Panc1 (cell line): ENCODE measurements around the gene ZNF689. TPM values are rescaled to one million over a fixed set of nuclear protein-coding genes. Genes with fewer than 3 reads are reported as not detected.
"Not testable (repeated sequence)": the region's sequence is repeated elsewhere in the genome, so short reads cannot be mapped to it uniquely, and the experiment has no call there.

Experiments used
- ATAC-seq: fragments of 200-7000 bp; cut with Tn5 transposase; 2 replicates; pipeline ENCODE4 v1.9.1; 2020; ENCODE audit warnings: mild to moderate bottlenecking, moderate library complexity
- BruUV-seq: library from RNA; stranded (reverse); fragments of 400-500 nt; replicated peaks from 2 replicates; lab custom pipeline; 2021; lab: Mats Ljungman, UMichigan
- CTCF ChIA-PET: fragments of 300-600 bp; sonication (Branson Sonifier 250); formaldehyde crosslinking; loops from one replicate; lab custom pipeline; 2022; ENCODE audit warnings: antibody characterized with exemption; lab: Charles Lee
- POLR2A ChIA-PET: fragments of 300-600 bp; sonication (Branson Sonifier 250); formaldehyde crosslinking; loops from one replicate; lab custom pipeline; 2022; ENCODE audit warnings: antibody characterized with exemption; lab: Charles Lee
- DNase-seq: peaks from one replicate; pipeline ENCODE4 v3.0.0-alpha.2; 2010; ENCODE audit warnings: low read depth, low spot score
- H3K27ac ChIP-seq: 2 replicates; pipeline ENCODE4 v1.5.1; 2011; ENCODE audit warnings: mild to moderate bottlenecking, low read length, inconsistent platforms
- H3K27me3 ChIP-seq: fragments of 200-500 bp; sonication (Bioruptor generic); 2 replicates; pipeline ENCODE4 v1.6.0; 2014; ENCODE audit warnings: low read length, inconsistent platforms; ENCODE audit not compliant: control insufficient read depth, insufficient read depth
- H3K36me3 ChIP-seq: fragments of 200-500 bp; sonication (Bioruptor generic); 2 replicates; pipeline ENCODE4 v1.5.1; 2014; ENCODE audit warnings: inconsistent platforms, mild to moderate bottlenecking, low read length, moderate library complexity; ENCODE audit not compliant: control insufficient read depth, insufficient read depth
- H3K4me1 ChIP-seq: 2 replicates; pipeline ENCODE4 v1.5.1; 2011; ENCODE audit warnings: inconsistent platforms, mild to moderate bottlenecking, low read length, moderate library complexity; ENCODE audit not compliant: control insufficient read depth, insufficient read depth
- H3K4me3 ChIP-seq, 2 experiments: 2 replicates each; pipeline ENCODE4 v1.5.1; 2011 to 2012; ENCODE audit warnings: low read depth in 2 of 2, low read length in 2 of 2, mild to moderate bottlenecking in 2 of 2, inconsistent platforms in 1 of 2, moderate library complexity in 1 of 2
- H3K9me3 ChIP-seq: fragments of 200-500 bp; sonication (Bioruptor generic); 2 replicates; pipeline ENCODE4 v1.5.1; 2014; ENCODE audit warnings: low read depth, mild to moderate bottlenecking, inconsistent platforms, low read length, moderate library complexity; ENCODE audit not compliant: control insufficient read depth, insufficient read depth
- POLR2AphosphoS5 ChIP-seq: IDR thresholded peaks from 2 replicates; pipeline ENCODE4 v1.6.1; 2012; ENCODE audit warnings: mild to moderate bottlenecking, low read depth, low read length, moderate library complexity
- SIN3A ChIP-seq: IDR thresholded peaks from 2 replicates; pipeline ENCODE4 v1.6.1; 2012; ENCODE audit warnings: low read depth, mild to moderate bottlenecking, low read length, moderate library complexity, borderline replicate concordance; ENCODE audit not compliant: insufficient read depth
- TCF7L2 ChIP-seq: IDR thresholded peaks from 2 replicates; pipeline ENCODE4 v1.6.1; 2011; ENCODE audit warnings: mild to moderate bottlenecking, low read depth, low read length, inconsistent platforms
- in situ Hi-C: cut with HindIII; loops from 2 replicates; pipeline ENCODE4 v1.10.0; 2016; ENCODE audit warnings: low sequenced_read_pairs, low pct_unique_long_range_greater_than_20kb
- intact Hi-C: fragments of 100-400 bp; cut with micrococcal nuclease; formaldehyde crosslinking; loops from one replicate; pipeline ENCODE4 v1.10.0; 2022; ENCODE audit not compliant: unreplicated experiment
- total RNA-seq: library from RNA; stranded (reverse); gene quantifications from one replicate; pipeline ENCODE4 v1.2.1, GENCODE V29; 2021; ENCODE audit not compliant: unreplicated experiment
- TF ChIP-seq, protein P1 (sequence below), 2 experiments: IDR thresholded peaks; 2 replicates each; pipeline ENCODE4 v1.6.1; 2011 to 2012; ENCODE audit warnings: low read depth in 2 of 2, control low read depth in 1 of 2, low read length in 1 of 2, mild to moderate bottlenecking in 1 of 2, moderate library complexity in 1 of 2; ENCODE audit not compliant: insufficient read depth in 1 of 2
- TF ChIP-seq, protein P2 (sequence below): fragments of 450-650 bp; IDR thresholded peaks from 2 replicates; pipeline ENCODE4 v1.5.1; 2017; ENCODE audit warnings: mild to moderate bottlenecking

ZNF689 gene
- total RNA-seq, 1 experiment from 2014 or later = 16.5 TPM

DNA sequence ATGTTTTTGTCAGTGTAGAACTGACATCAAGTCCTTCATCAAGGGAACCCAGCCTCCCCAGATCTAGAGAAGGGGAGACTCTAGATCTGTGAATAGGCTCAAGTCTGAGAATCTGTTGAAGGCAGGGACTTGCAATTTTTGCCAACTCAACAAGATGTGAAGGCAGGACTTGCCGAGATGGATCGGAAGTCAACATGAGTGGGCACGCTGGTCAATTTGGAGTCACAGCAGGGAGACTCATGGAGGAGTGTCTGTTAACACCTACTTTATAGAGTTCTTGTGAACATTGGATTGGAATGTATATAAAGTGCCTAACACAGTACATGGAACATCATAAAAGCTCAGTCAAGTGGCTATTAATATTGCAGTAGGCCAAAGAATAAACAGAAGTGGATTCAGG lies 10.0 kb downstream of the ZNF689 start:
- in situ Hi-C loops = no loop called here
- ChIA-PET POLR2A (interaction anchor here (0.6 kb wide), 1 partner anchor 139 kb away, joined by 5 read pairs; no protein-coding TSS in a partner anchor), CTCF (no interaction called here)
- peaks cover 3% of the 10 kb centered on the region; the same call in 1 of the 2 replicates for H3K36me3 ChIP-seq
- H3K4me1 ChIP-seq = peaks cover 3% of the 10 kb centered on the region; the same call in 1 of the 2 replicates
- DNase-seq (no peak), ATAC-seq (no peak)
- H3K27ac ChIP-seq = no peak overlapping the region; the same call in 1 of the 2 replicates
- no peaks in the 10 kb centered on the region for H3K9me3 ChIP-seq
- no TSS peak for BruUV-seq
- TF ChIP-seq, protein P1, sequence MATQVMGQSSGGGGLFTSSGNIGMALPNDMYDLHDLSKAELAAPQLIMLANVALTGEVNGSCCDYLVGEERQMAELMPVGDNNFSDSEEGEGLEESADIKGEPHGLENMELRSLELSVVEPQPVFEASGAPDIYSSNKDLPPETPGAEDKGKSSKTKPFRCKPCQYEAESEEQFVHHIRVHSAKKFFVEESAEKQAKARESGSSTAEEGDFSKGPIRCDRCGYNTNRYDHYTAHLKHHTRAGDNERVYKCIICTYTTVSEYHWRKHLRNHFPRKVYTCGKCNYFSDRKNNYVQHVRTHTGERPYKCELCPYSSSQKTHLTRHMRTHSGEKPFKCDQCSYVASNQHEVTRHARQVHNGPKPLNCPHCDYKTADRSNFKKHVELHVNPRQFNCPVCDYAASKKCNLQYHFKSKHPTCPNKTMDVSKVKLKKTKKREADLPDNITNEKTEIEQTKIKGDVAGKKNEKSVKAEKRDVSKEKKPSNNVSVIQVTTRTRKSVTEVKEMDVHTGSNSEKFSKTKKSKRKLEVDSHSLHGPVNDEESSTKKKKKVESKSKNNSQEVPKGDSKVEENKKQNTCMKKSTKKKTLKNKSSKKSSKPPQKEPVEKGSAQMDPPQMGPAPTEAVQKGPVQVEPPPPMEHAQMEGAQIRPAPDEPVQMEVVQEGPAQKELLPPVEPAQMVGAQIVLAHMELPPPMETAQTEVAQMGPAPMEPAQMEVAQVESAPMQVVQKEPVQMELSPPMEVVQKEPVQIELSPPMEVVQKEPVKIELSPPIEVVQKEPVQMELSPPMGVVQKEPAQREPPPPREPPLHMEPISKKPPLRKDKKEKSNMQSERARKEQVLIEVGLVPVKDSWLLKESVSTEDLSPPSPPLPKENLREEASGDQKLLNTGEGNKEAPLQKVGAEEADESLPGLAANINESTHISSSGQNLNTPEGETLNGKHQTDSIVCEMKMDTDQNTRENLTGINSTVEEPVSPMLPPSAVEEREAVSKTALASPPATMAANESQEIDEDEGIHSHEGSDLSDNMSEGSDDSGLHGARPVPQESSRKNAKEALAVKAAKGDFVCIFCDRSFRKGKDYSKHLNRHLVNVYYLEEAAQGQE (IDR thresholded peaks at IDR 0.05; ENCODE audit: insufficient read depth in 1 of 2, low read depth in 2 of 2, low read length in 1 of 2) = no peak
- TF ChIP-seq, protein P2, sequence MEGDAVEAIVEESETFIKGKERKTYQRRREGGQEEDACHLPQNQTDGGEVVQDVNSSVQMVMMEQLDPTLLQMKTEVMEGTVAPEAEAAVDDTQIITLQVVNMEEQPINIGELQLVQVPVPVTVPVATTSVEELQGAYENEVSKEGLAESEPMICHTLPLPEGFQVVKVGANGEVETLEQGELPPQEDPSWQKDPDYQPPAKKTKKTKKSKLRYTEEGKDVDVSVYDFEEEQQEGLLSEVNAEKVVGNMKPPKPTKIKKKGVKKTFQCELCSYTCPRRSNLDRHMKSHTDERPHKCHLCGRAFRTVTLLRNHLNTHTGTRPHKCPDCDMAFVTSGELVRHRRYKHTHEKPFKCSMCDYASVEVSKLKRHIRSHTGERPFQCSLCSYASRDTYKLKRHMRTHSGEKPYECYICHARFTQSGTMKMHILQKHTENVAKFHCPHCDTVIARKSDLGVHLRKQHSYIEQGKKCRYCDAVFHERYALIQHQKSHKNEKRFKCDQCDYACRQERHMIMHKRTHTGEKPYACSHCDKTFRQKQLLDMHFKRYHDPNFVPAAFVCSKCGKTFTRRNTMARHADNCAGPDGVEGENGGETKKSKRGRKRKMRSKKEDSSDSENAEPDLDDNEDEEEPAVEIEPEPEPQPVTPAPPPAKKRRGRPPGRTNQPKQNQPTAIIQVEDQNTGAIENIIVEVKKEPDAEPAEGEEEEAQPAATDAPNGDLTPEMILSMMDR = no peak
- no peak for TF ChIP-seq SIN3A
- no peak for TF ChIP-seq TCF7L2
- no peak for TF ChIP-seq POLR2AphosphoS5
- intact Hi-C loops = no loop called here
- no peaks in the 10 kb centered on the region for H3K27me3 ChIP-seq
- H3K4me3 ChIP-seq = no peak overlapping the region

DNA sequence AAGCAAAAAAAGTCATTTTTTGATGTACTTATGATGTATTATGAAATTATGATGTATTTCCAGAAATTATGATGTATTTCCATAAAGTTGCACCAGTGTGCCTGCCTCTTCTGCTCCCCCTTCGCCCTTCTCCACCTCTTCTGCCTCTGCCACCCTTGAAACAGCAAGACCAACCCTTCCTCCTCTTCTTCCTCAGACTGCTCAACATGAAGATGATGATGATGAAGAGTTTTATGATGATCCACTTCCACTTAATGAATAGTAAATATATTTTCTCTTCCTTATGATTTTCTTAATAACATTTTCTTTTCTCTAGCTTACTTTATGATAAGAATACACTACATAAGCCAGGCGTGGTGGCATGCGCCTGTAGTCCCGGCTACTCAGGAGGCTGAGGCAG lies 17.3 kb downstream of the ZNF689 start:
- ATAC-seq (no peak), DNase-seq (no peak)
- ChIA-PET CTCF (interaction anchor here (0.7 kb wide), 1 partner anchor 132 kb away, joined by 8 read pairs; no protein-coding TSS in a partner anchor), POLR2A (interaction anchor here (0.6 to 0.7 kb wide), 2 partner anchors 21 to 200 kb away, joined by 4 to 13 read pairs; no protein-coding TSS in a partner anchor)
- no peaks in the 10 kb centered on the region for H3K9me3 ChIP-seq
- H3K36me3 ChIP-seq = no peaks in the 10 kb centered on the region
- no peak overlapping the region for H3K4me3 ChIP-seq
- no peaks in the 10 kb centered on the region for H3K27me3 ChIP-seq
- in situ Hi-C loops (no loop called here), intact Hi-C loops (no loop called here)
- no TSS peak for BruUV-seq
- TF ChIP-seq, protein P2 = no peak
- no peak for TF ChIP-seq TCF7L2
- no peaks in the 10 kb centered on the region for H3K4me1 ChIP-seq
- H3K27ac ChIP-seq = no peak overlapping the region

DNA sequence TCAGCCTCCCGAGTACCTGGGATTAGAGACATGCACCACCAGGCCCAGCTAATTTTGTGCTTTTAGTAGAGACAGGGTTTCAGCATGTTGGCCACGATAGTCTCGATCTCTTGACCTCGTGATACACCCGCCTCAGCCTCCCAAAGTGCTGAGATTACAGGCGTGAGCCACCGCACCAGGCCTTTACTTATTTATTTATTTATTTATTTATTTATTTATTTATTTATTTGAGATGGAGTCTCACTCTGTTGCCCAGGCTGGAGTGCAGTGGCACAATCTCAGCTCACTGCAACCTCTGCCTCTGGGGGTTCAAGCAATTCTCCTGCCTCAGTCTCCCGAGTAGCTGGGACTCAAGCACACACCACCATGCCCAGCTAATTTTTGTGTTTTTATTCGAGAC lies 19.3 kb downstream of the ZNF689 start:
- CTCF ChIA-PET, H3K36me3 ChIP-seq, H3K27me3 ChIP-seq, intact Hi-C loops, ATAC-seq, POLR2A ChIA-PET, H3K9me3 ChIP-seq, in situ Hi-C loops, H3K4me3 ChIP-seq, H3K27ac ChIP-seq, DNase-seq, BruUV-seq, H3K4me1 ChIP-seq: not testable (repeated sequence)

DNA sequence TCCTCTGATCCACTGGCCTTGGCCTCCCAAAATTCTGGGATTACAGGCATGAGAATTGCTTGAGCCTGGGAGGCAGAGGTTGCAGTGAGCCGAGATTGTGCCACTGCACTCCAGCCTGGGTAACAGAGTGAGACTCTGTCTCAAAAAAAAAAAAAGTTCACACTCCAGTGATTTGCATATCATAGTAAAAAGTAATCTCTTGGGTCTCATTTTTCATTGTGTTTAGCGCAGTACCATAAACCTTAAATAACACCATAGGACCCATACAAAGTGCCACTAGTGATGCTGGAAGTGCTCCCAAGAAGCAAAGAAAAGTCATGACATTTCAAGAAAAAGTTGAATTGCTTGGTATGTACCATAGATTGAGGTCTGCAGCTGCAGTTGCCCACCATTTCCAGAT lies 20.6 kb downstream of the ZNF689 start:
- H3K4me1 ChIP-seq, H3K36me3 ChIP-seq, in situ Hi-C loops, ATAC-seq, BruUV-seq, H3K27ac ChIP-seq, intact Hi-C loops, DNase-seq, H3K9me3 ChIP-seq, H3K27me3 ChIP-seq, H3K4me3 ChIP-seq, CTCF ChIA-PET, POLR2A ChIA-PET: not testable (repeated sequence)
